ENCODE data around the gene EFCAB8.
"Not testable (repeated sequence)": the region's sequence is repeated elsewhere in the genome, so short reads cannot be mapped to it uniquely, and the experiment has no call there.

Gene EFCAB8

DNA sequence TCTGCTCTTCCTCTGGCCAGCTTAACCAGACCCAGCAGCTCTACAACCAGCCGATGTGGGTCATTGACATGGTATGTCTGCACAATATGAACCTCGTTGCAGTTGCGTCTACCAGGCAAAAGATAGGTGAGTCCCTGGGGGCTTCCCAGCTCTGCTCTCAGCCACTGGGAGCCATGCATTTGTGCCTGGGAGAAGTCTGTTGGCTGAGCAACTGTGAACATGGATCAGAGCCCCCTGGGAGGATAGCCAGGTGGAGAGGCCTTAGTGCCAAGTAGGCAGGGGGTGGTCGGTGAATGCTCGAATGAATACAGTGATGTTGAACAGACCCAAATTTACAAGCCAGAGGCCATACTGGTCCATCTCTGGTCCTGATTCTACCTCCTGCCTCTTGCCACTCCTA lies 30.6 kb downstream of the EFCAB8 start:
- no peak for DNase-seq

GRCh38 chr20:32891491-32891890 lies 32.8 kb downstream of the EFCAB8 start:
- DNase-seq: no peak

GRCh38 chr20:32891926-32892660 lies 33.4 kb downstream of the EFCAB8 start:
- no peak for DNase-seq

DNA sequence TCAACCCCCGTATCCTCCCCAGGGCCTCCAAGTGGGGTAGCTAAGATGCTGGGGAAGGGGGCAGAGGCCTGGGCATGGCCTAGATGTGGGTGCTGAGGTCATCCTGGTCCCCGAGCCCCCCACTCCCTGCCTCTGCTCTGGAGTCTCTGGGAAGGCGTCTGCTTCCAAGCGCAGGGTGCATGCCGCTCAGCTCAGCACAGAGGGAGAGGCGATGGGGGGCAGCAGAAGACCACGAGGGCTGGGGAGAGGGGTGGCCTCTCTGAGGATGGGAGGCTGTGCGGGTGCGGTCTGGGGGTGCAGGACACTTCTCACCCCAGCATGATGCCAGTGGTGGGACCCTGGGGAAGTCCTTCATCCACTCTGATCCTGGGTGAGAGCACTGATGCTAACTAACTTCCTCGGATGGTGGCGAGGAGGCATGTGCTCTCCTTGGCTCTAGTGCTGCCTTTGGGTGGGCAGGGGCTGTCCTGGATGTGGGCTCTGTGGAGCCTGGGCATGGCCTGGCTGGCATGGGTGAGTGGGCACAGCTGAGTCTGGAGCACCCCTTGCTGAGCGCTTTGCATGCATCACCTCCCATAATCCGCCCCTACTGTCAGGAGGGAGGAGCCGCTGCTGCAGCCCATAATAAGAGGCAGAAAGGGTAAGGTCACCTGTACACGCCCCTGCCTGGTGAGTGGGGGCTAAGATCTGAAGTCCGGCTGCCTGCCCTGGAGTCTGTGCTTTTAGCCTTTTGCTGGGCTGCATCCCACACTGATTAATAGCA lies 34.7 kb downstream of the EFCAB8 start:
- DNase-seq: no peak

DNA sequence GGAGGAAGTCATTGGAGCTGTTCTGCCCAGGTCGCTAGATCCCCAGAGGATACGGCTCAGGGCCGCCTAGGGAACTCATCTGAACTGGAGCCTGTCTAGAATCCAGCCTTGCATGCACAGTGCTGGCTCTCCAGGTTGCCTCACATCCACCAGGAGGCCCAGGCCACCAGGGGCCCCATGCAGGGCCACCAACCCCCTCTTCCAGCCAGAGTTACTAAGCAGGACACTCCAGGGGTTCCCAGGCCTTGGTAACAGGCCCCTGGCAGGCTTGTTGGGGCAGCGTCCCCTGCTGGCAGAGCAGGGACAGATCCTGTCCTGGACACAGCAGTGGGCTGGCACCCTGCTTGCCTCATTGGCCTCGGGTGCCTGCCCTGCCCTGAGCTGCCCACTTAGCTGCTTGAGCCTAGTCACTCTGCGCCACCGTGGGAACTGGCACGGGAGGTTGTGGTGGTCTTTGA lies 35.3 kb downstream of the EFCAB8 start:
- no peak for DNase-seq

- no peak for DNase-seq
These were observed 36.1 kb downstream of the EFCAB8 start for GRCh38 chr20:32894711-32895355.

DNA sequence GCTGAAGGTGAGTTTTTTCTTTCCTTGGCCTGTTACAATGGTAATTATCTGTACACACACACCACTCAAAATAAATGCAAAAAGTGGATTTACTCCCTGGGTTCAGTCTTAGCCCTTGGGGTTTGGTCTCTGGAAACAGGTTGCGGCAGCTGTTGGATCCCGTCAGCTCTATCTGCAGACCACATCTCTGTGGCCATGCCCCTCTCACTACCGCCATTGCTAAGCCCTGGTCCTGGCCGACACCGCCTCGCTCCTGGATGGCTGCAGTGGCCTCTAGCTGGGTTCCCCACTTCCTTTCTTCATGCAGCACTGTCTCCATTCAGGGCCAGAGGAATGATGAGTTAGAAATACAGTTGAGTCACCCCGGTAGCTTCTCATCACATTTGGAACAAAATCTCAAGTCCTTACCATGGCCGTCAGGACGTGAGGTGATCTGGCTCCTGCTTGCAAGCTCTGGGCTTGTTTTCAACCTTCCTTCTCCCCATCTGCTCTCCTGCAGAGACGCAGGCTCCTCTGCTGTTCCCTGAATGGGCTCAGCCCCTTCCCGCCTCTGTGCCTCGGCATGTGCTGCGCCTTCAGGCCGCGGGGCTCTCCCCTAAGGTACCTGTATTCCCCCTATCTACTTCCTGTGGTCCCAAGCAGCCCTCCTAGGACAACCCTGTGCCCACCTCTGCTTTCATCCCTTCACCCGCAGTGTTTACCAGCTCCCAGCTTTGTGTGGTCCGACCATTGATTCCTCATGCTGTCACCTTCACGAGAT lies 38.0 kb downstream of the EFCAB8 start:
- no peak for DNase-seq

- no peak for DNase-seq
These were observed 40.0 kb downstream of the EFCAB8 start for GRCh38 chr20:32898729-32899128.

- peak; percentile 69 for DNase-seq
These were observed 44.0 kb downstream of the EFCAB8 start for GRCh38 chr20:32902456-32903420.

DNA sequence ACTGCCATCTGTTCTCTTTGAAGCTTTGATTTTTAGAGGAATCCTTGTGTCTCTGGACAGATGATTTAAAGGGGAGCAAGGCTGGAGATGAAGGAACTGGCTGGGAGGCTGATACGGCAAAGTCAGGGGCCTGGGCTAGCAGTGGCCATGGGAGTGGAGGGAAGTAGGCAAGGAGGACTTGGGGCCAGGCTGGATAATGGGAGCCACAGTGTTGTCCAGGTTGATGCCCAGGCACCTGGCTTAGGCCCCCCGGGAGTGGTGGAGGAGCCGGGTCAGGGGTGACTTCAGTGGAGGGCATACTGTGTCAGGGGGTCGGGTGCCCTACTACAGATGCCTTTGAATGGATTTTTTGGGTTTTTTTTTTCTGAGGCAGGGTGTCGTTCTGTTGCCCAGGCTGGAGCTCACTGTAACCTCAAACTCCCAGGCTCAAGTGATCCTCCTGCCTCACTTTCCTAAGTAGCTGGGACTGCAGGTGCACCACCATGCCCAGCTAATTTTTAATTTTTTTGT lies 45.0 kb downstream of the EFCAB8 start:
- no peak for DNase-seq

GRCh38 chr20:32904678-32905077 lies 46.0 kb downstream of the EFCAB8 start:
- not testable (repeated sequence) for DNase-seq

DNA sequence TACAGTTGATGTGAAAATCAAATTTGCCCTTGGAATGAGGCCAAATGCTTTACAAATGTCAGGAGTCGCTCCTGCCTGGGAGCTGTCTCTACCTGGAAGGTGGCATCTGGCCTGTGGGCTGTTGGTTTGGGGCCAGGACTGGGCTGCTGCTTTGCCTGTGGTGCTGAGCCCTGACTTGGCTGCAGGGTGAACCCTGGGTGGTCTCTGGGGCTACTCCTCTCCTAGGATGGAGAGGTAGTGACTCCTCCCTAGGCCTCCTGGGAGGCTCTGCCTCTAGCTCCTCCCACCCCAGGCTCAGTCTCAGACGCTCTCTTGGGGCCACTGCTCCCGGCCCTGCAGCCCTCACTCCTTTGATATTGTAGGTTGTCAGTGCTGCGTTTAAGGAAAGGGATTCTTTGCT lies 47.5 kb downstream of the EFCAB8 start:
- no peak for DNase-seq

- DNase-seq: no peak
These were observed 48.3 kb downstream of the EFCAB8 start for GRCh38 chr20:32906871-32907495.

DNA sequence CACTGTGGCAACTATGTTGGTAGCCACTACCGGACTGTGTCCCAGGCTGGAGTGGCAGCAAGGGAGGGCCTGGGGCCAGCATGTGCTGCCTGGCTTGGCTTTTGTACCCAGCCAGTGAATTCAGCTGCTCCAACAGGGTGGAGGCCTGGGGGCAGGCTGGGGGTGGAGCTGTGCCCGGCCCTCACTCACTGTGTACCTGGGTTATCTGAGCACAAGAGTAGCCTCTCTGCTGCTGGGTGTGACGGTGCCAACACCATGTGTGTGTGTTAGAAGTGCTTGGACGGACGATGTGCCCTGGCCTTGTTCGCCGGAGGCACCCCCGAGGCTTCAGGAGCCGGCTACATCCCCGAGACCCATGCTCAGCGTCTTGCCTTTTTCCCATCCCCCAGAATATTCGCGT lies 49.2 kb downstream of the EFCAB8 start:
- DNase-seq: no peak

DNA sequence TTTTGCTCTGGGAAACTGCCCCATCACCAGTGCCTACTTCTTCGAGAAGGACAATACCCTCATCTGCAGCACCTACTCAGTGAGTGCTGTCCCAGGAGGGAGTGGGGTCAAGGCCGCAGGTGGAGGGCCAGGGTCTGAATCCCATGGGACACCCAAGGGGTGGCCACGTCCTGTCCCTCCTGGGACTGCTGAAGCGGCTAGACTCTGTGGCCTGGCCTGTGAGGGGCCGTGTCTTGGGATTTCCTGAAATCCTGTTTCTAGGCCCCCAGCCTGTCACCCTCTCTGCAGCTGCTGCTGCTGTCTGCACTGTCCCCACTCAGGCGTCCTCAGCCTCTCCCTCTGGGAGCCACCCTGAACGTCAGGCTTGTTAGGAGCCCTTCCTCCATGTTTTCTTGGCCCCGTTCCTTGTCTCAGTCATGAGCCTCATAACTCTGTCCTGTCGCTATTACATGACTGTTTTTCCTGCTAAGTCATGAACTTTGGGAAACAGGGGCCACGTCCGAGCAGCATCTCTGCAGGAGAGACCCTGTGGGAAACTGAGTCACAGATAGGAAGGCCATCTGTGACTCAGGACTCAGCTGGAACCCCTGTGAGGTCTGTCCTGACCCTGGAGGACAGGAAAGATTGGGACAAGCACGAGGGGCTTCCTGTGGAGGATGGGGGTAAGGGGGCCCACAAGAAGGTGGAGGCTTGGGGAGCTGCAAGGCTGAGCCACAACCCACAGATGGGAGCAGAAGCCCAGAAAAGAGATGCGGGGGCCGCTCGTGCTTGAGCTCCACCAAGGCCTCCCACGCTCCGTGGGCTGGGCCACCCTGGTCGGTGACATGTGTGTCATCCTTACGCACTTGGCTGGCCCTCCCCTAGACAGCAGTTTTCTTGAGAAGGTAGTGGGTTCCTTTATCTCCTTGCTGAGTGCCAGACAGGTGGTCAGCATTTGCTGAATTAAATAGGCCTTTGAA lies 49.9 kb downstream of the EFCAB8 start:
- peak; percentile 11 for DNase-seq

- DNase-seq: no peak
These were observed 50.7 kb downstream of the EFCAB8 start for GRCh38 chr20:32909451-32909850.

GRCh38 chr20:32909896-32910571 lies 51.3 kb downstream of the EFCAB8 start:
- DNase-seq: no peak

GRCh38 chr20:32911355-32911754 lies 52.6 kb downstream of the EFCAB8 start:
- DNase-seq: no peak

GRCh38 chr20:32912688-32913087 lies 54.0 kb downstream of the EFCAB8 start:
- DNase-seq: no peak

Data from stimulated activated CD4-positive, alpha-beta T cell treated with anti-CD3 and anti-CD28 coated beads, Interleukin-4, amount 100 ng/mL, for 1 hour (primary cell).